Cerebellar nuclear complex (tissue), 1 donor: ENCODE measurements around the gene NOL8.

Source experiments
- DNase-seq, 2 experiments: peaks; one replicate each; lab custom pipeline; 2025; lab: John Stamatoyannopoulos, UW

NOL8 gene

GRCh38 chr9:92266486-92266885 is 58.7 kb downstream of the NOL8 start:
- peak; percentile 60 to 70 for DNase-seq

GRCh38 chr9:92265154-92265553 is 60.0 kb downstream of the NOL8 start:
- no peak for DNase-seq

- no peak for DNase-seq
Measured at GRCh38 chr9:92263131-92263530, 62.0 kb downstream of the NOL8 start.

GRCh38 chr9:92257327-92257726 is 67.8 kb downstream of the NOL8 start:
- DNase-seq: peak; percentile 78 to 88

GRCh38 chr9:92254381-92255337 is 70.5 kb downstream of the NOL8 start:
- no peak for DNase-seq

- no peak for DNase-seq
Measured at GRCh38 chr9:92253656-92254055, 71.5 kb downstream of the NOL8 start.

- no peak for DNase-seq
Measured at GRCh38 chr9:92247981-92248380, 77.2 kb downstream of the NOL8 start.
